Liver (tissue), 2 donors: ENCODE data around the gene NOL4L.

Source experiments
- RAD21 ChIP-seq, 2 donors: IDR thresholded peaks; 2 replicates each; pipeline ENCODE4 v1.6.1; 2016; ENCODE audit warnings: antibody characterized with exemption in 2 of 2, mild to moderate bottlenecking in 2 of 2
- YY1 ChIP-seq: IDR thresholded peaks from 2 replicates; pipeline ENCODE4 v1.6.1; 2016; ENCODE audit warnings: antibody characterized with exemption, mild to moderate bottlenecking
- donor health status: healthy.

GRCh38 chr20:32592022-32592421 is 6.9 kb upstream of the NOL4L start:
- no peak for TF ChIP-seq RAD21 (IDR thresholded peaks at IDR 0.05)
- TF ChIP-seq YY1 = no peak
